C4-2B (cell line): ENCODE results near the gene CDC42BPB.

Experiments used
- CTCF ChIP-seq: fragments of 450-650 bp; conservative IDR thresholded peaks from 2 replicates; pipeline ENCODE4 v1.5.1; 2017; ENCODE audit warnings: mild to moderate bottlenecking
- ZFX ChIP-seq: fragments of 450-650 bp; IDR thresholded peaks from 2 replicates; pipeline ENCODE4 v1.6.1; 2017

- TF ChIP-seq CTCF: no peak
- TF ChIP-seq ZFX: no peak
These were observed 142.7 kb downstream of the CDC42BPB start for GRCh38 chr14:102914474-102915291.
